Peyer's patch (tissue), 4 donors: ENCODE data around the gene SREK1IP1. TPM values are rescaled to one million over a fixed set of nuclear protein-coding genes. Genes with fewer than 3 reads are reported as not detected.
A peak's percentile ranks its signal among the peaks of the same experiment; 100 is the strongest.

Source experiments
- DNase-seq, 3 donors: peaks; one replicate each; pipeline ENCODE4 v3.0.0-alpha.2; 2017 to 2019
- H3K27ac ChIP-seq, 4 donors: fragments of 200-600 bp; sonication (generic); one replicate each; pipeline ENCODE4 v1.5.1; 2016 to 2019
- H3K27me3 ChIP-seq, 2 donors: fragments of 200-600 bp; sonication (generic); one replicate each; pipeline ENCODE4 v1.5.1; 2019
- H3K36me3 ChIP-seq, 3 donors: fragments of 200-600 bp; sonication (generic); one replicate each; pipeline ENCODE4 v1.5.1; 2016 to 2019
- H3K4me1 ChIP-seq, 4 donors: fragments of 200-600 bp; sonication (generic); one replicate each; pipeline ENCODE4 v1.5.1; 2016 to 2019
- H3K4me3 ChIP-seq, 4 donors: fragments of 200-600 bp; sonication (generic); 1 replicate in 3 of 4; 2 replicates in 1 of 4; pipeline ENCODE4 v1.5.1; 2016 to 2019; ENCODE audit warnings: mild to moderate bottlenecking in 1 of 4
- H3K9me3 ChIP-seq, 4 donors: fragments of 200-600 bp; sonication (generic); one replicate each; pipeline ENCODE4 v1.5.1; 2016 to 2019; ENCODE audit warnings: mild to moderate bottlenecking in 1 of 4
- CTCF ChIP-seq, 6 experiments: fragments of 450-650 bp in 4 of 6; fragments of 200-600 bp in 2 of 6; sonication (generic) in 1 of 6; IDR thresholded peaks; one replicate each; pipeline ENCODE4 v1.5.1; 2017 to 2019; ENCODE audit warnings: antibody characterized with exemption in 6 of 6, mild to moderate bottlenecking in 3 of 6, moderate library complexity in 1 of 6
- POLR2A ChIP-seq, 2 donors: fragments of 450-650 bp; IDR thresholded peaks; one replicate each; pipeline ENCODE4 v1.5.1; 2017; ENCODE audit warnings: antibody characterized with exemption in 2 of 2, mild to moderate bottlenecking in 2 of 2, moderate library complexity in 2 of 2
- total RNA-seq, 4 donors: library from RNA; depleted of rRNA; stranded (reverse); fragments of >200 nt; gene quantifications; one replicate each; pipeline ENCODE4 v1.1.0, GENCODE V29; 2016

Gene SREK1IP1
- total RNA-seq, 4 donors from 2014 or later, result 5.8 to 7.0 (median 6.6) TPM

- no peak overlapping the region for H3K27ac ChIP-seq
- peaks cover 0 to 6% (median 0%) of the 10 kb centered on the region in 3 donors for H3K36me3 ChIP-seq
- no peak for TF ChIP-seq CTCF (IDR thresholded peaks at IDR 0.05)
- no peak for TF ChIP-seq POLR2A (IDR thresholded peaks at IDR 0.05)
- H3K9me3 ChIP-seq, result no peaks in the 10 kb centered on the region
- peaks cover 0 to 3% (median 0%) of the 10 kb centered on the region in 4 donors for H3K4me1 ChIP-seq
- H3K27me3 ChIP-seq, result no peaks in the 10 kb centered on the region
- H3K4me3 ChIP-seq, result no peak overlapping the region
- no peak for DNase-seq
These were observed 21.7 kb upstream of the SREK1IP1 start for GRCh38 chr5:64790210-64790609.

- no peak overlapping the region for H3K4me3 ChIP-seq
- peaks cover 0 to 3% (median 0%) of the 10 kb centered on the region in 4 donors for H3K4me1 ChIP-seq
- H3K27me3 ChIP-seq, result no peaks in the 10 kb centered on the region
- no peaks in the 10 kb centered on the region for H3K9me3 ChIP-seq
- no peak for DNase-seq
- peaks cover 0 to 6% (median 0%) of the 10 kb centered on the region in 3 donors for H3K36me3 ChIP-seq
- H3K27ac ChIP-seq, result no peak overlapping the region
- TF ChIP-seq POLR2A (IDR thresholded peaks at IDR 0.05) (no peak), CTCF (IDR thresholded peaks at IDR 0.05) (no peak)
These were observed 21.0 kb upstream of the SREK1IP1 start for GRCh38 chr5:64789457-64789856.

GRCh38 chr5:64788156-64788555, 19.7 kb upstream of the SREK1IP1 start:
- TF ChIP-seq CTCF (IDR thresholded peaks at IDR 0.05), result no peak
- TF ChIP-seq POLR2A (IDR thresholded peaks at IDR 0.05), result no peak
- no peaks in the 10 kb centered on the region for H3K27me3 ChIP-seq
- H3K36me3 ChIP-seq, result peaks cover 0 to 6% (median 0%) of the 10 kb centered on the region in 3 donors
- H3K4me3 ChIP-seq, result no peak overlapping the region
- H3K4me1 ChIP-seq, result peaks cover 0 to 3% (median 0%) of the 10 kb centered on the region in 4 donors
- DNase-seq, result no peak
- no peak overlapping the region for H3K27ac ChIP-seq
- H3K9me3 ChIP-seq, result no peaks in the 10 kb centered on the region

- TF ChIP-seq POLR2A (IDR thresholded peaks at IDR 0.05) (no peak), CTCF (IDR thresholded peaks at IDR 0.05) (no peak)
- no peaks in the 10 kb centered on the region for H3K9me3 ChIP-seq
- no peak overlapping the region for H3K4me3 ChIP-seq
- H3K36me3 ChIP-seq, result peaks cover 0 to 6% (median 0%) of the 10 kb centered on the region in 3 donors
- H3K27me3 ChIP-seq, result no peaks in the 10 kb centered on the region
- no peaks in the 10 kb centered on the region for H3K4me1 ChIP-seq
- DNase-seq, result no peak
- H3K27ac ChIP-seq, result no peak overlapping the region
These were observed 17.9 kb upstream of the SREK1IP1 start for GRCh38 chr5:64786372-64786771.

- Histone ChIP-seq H3K36me3 (peaks cover 0 to 6% (median 0%) of the 10 kb centered on the region in 3 donors), H3K27ac (no peak overlapping the region), H3K27me3 (no peaks in the 10 kb centered on the region), H3K4me1 (no peaks in the 10 kb centered on the region), H3K9me3 (no peaks in the 10 kb centered on the region), H3K4me3 (no peak overlapping the region)
- TF ChIP-seq POLR2A (IDR thresholded peaks at IDR 0.05), result no peak
- peak; percentile 39 to 90 (median 86) for TF ChIP-seq CTCF (IDR thresholded peaks at IDR 0.05)
- DNase-seq, result peak; percentile 56 to 89 (median 71)
These were observed 16.0 kb upstream of the SREK1IP1 start for GRCh38 chr5:64784451-64785025.
